GM18526 (cell line): ENCODE results near the gene ZNF254.

ENCODE experiments used
- POLR2A ChIP-seq: IDR thresholded peaks from 3 replicates; pipeline ENCODE4 v1.6.1; 2011; ENCODE audit not compliant: insufficient read length; ENCODE audit errors: extremely low read depth

ZNF254 gene

DNA sequence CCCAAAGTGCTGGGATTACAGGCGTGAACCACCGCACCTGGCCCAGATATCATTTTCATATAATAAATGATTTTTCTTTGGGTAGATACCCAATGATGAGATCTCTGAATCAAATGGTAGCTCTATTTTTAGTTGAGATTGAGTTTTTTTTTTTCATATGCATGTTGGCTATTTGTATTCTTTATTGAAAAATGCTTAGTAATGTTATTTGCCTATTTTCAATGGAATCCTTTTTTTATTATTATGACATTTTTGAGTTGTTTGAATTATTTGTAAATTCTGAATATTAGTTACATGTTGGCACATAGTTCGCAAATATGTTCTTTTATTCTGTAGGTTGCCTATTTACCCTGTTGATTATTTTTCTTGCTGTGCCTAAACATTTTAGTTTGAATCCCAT is 55.8 kb downstream of the ZNF254 start:
- no peak for TF ChIP-seq POLR2A

DNA sequence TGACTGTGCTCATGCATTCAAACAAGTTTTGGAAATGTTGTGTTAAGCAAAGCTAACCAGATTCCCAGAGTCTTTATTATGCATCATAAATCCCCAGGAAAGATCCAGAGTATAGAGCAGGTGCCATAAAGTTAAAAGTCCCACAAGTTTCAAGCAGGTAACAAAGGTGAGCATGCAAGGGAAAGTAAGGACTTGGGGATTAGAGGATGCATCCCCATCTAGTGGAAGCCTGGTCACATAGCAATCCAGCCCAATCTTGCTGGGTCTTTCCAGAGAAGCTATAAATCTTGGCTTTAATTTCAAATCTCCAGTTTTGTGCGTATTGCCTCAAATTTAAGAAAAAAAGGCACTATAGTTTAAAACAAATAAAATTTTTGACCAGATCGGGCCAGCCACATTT is 72.7 kb downstream of the ZNF254 start:
- no peak for TF ChIP-seq POLR2A

- no peak for TF ChIP-seq POLR2A
Measured at GRCh38 chr19:24166055-24166454, 79.1 kb downstream of the ZNF254 start.

DNA sequence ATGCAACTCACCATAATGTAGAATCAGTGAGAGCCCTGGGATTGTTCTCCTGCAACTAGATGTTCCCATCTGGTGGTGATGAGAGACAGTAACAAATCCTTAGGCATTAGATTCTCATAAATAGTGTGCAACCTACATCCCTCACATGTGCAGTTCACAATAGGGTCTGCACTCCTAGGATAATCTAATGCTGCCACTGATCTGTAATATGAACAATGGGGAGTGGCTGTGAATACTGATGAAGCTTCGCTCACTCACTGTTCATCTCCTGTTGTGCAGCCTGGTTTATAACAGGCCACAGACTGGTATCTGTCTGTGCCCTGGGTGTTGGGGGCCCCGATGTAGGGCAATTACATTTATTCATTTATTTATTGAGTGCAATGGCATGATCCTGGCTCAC is 86.9 kb downstream of the ZNF254 start:
- TF ChIP-seq POLR2A, result no peak

GRCh38 chr19:24177686-24178085 is 90.7 kb downstream of the ZNF254 start:
- TF ChIP-seq POLR2A, result no peak

- no peak for TF ChIP-seq POLR2A
Measured at GRCh38 chr19:24178207-24178606, 91.2 kb downstream of the ZNF254 start.
